ENCODE data around the gene GCNT1. TPM values are rescaled to one million over a fixed set of nuclear protein-coding genes. Genes with fewer than 3 reads are reported as not detected.
"Not testable (repeated sequence)": the region's sequence is repeated elsewhere in the genome, so short reads cannot be mapped to it uniquely, and the experiment has no call there.

Gene GCNT1
- total RNA-seq, 1 donor: 1.9 TPM

GRCh38 chr9:76433836-76434235 is 25.1 kb upstream of the GCNT1 start:
- Histone ChIP-seq H3K27me3 (ENCODE audit: insufficient read depth, low read length) (no peaks in the 10 kb centered on the region), H3K9me3 (ENCODE audit: low read depth, low read length) (no peaks in the 10 kb centered on the region), H3K4me3 (ENCODE audit: low read length) (no peak overlapping the region), H3K4me1 (ENCODE audit: insufficient read depth, low read length) (no peaks in the 10 kb centered on the region)

GRCh38 chr9:76434897-76435296 is 24.1 kb upstream of the GCNT1 start:
- H3K9me3 ChIP-seq (ENCODE audit: low read depth, low read length); H3K27me3 ChIP-seq (ENCODE audit: insufficient read depth, low read length); H3K4me1 ChIP-seq (ENCODE audit: insufficient read depth, low read length); H3K4me3 ChIP-seq (ENCODE audit: low read length): not testable (repeated sequence)

GRCh38 chr9:76437017-76437699 is 21.8 kb upstream of the GCNT1 start:
- not testable (repeated sequence) for H3K27me3 ChIP-seq (ENCODE audit: insufficient read depth, low read length); H3K9me3 ChIP-seq (ENCODE audit: low read depth, low read length); H3K4me3 ChIP-seq (ENCODE audit: low read length); H3K4me1 ChIP-seq (ENCODE audit: insufficient read depth, low read length)

- H3K9me3 ChIP-seq (ENCODE audit: low read depth, low read length): no peaks in the 10 kb centered on the region
- no peaks in the 10 kb centered on the region for H3K4me1 ChIP-seq (ENCODE audit: insufficient read depth, low read length)
- no peaks in the 10 kb centered on the region for H3K27me3 ChIP-seq (ENCODE audit: insufficient read depth, low read length)
Observed at GRCh38 chr9:76438841-76439588, 20.0 kb upstream of the GCNT1 start.

GRCh38 chr9:76441551-76442322 is 17.2 kb upstream of the GCNT1 start:
- H3K9me3 ChIP-seq (ENCODE audit: low read depth, low read length): no peaks in the 10 kb centered on the region
- no peaks in the 10 kb centered on the region for H3K27me3 ChIP-seq (ENCODE audit: insufficient read depth, low read length)
- H3K4me1 ChIP-seq (ENCODE audit: insufficient read depth, low read length): no peaks in the 10 kb centered on the region
- no peak overlapping the region for H3K4me3 ChIP-seq (ENCODE audit: low read length)

More at GRCh38 chr9:76438841-76439588, 20.0 kb upstream of the GCNT1 start:
- no peak overlapping the region for H3K4me3 ChIP-seq (ENCODE audit: low read length)

- Histone ChIP-seq H3K27me3 (ENCODE audit: insufficient read depth, low read length) (no peaks in the 10 kb centered on the region), H3K4me1 (ENCODE audit: insufficient read depth, low read length) (peaks cover 4% of the 10 kb centered on the region), H3K4me3 (ENCODE audit: low read length) (no peak overlapping the region), H3K9me3 (ENCODE audit: low read depth, low read length) (no peaks in the 10 kb centered on the region)
Observed at GRCh38 chr9:76443887-76444286, 15.1 kb upstream of the GCNT1 start.

GRCh38 chr9:76444322-76444929 is 14.6 kb upstream of the GCNT1 start:
- Histone ChIP-seq H3K4me1 (ENCODE audit: insufficient read depth, low read length) (peaks cover 4% of the 10 kb centered on the region), H3K4me3 (ENCODE audit: low read length) (no peak overlapping the region), H3K27me3 (ENCODE audit: insufficient read depth, low read length) (no peaks in the 10 kb centered on the region), H3K9me3 (ENCODE audit: low read depth, low read length) (no peaks in the 10 kb centered on the region)

GRCh38 chr9:76445976-76446375 is 13.0 kb upstream of the GCNT1 start:
- no peak overlapping the region for H3K4me3 ChIP-seq (ENCODE audit: low read length)
- no peaks in the 10 kb centered on the region for H3K27me3 ChIP-seq (ENCODE audit: insufficient read depth, low read length)
- H3K4me1 ChIP-seq (ENCODE audit: insufficient read depth, low read length): peaks cover 4% of the 10 kb centered on the region
- H3K9me3 ChIP-seq (ENCODE audit: low read depth, low read length): no peaks in the 10 kb centered on the region

GRCh38 chr9:76448501-76448900 is 10.5 kb upstream of the GCNT1 start:
- no peaks in the 10 kb centered on the region for H3K9me3 ChIP-seq (ENCODE audit: low read depth, low read length)
- no peak overlapping the region for H3K4me3 ChIP-seq (ENCODE audit: low read length)
- no peaks in the 10 kb centered on the region for H3K27me3 ChIP-seq (ENCODE audit: insufficient read depth, low read length)
- peaks cover 5% of the 10 kb centered on the region for H3K4me1 ChIP-seq (ENCODE audit: insufficient read depth, low read length)

GRCh38 chr9:76451234-76451633 is 7.7 kb upstream of the GCNT1 start:
- H3K27me3 ChIP-seq (ENCODE audit: insufficient read depth, low read length): no peaks in the 10 kb centered on the region
- no peaks in the 10 kb centered on the region for H3K9me3 ChIP-seq (ENCODE audit: low read depth, low read length)
- no peak overlapping the region for H3K4me3 ChIP-seq (ENCODE audit: low read length)
- peaks cover 18% of the 10 kb centered on the region for H3K4me1 ChIP-seq (ENCODE audit: insufficient read depth, low read length)

- Histone ChIP-seq H3K27me3 (ENCODE audit: insufficient read depth, low read length) (no peaks in the 10 kb centered on the region), H3K9me3 (ENCODE audit: low read depth, low read length) (no peaks in the 10 kb centered on the region), H3K4me1 (ENCODE audit: insufficient read depth, low read length) (peaks cover 21% of the 10 kb centered on the region), H3K4me3 (ENCODE audit: low read length) (no peak overlapping the region)
Observed at GRCh38 chr9:76452839-76453238, 6.1 kb upstream of the GCNT1 start.

GRCh38 chr9:76453785-76454184 is 5.2 kb upstream of the GCNT1 start:
- no peaks in the 10 kb centered on the region for H3K27me3 ChIP-seq (ENCODE audit: insufficient read depth, low read length)
- H3K4me3 ChIP-seq (ENCODE audit: low read length): no peak overlapping the region
- H3K4me1 ChIP-seq (ENCODE audit: insufficient read depth, low read length): peaks cover 23% of the 10 kb centered on the region
- H3K9me3 ChIP-seq (ENCODE audit: low read depth, low read length): no peaks in the 10 kb centered on the region

- Histone ChIP-seq H3K27me3 (ENCODE audit: insufficient read depth, low read length) (no peaks in the 10 kb centered on the region), H3K4me3 (ENCODE audit: low read length) (no peak overlapping the region), H3K4me1 (ENCODE audit: insufficient read depth, low read length) (peaks cover 24% of the 10 kb centered on the region), H3K9me3 (ENCODE audit: low read depth, low read length) (no peaks in the 10 kb centered on the region)
Observed at GRCh38 chr9:76454311-76454710, 4.7 kb upstream of the GCNT1 start.

- Histone ChIP-seq H3K4me1 (ENCODE audit: insufficient read depth, low read length) (peaks cover 40% of the 10 kb centered on the region), H3K27me3 (ENCODE audit: insufficient read depth, low read length) (no peaks in the 10 kb centered on the region), H3K9me3 (ENCODE audit: low read depth, low read length) (no peaks in the 10 kb centered on the region), H3K4me3 (ENCODE audit: low read length) (no peak overlapping the region)
Observed at GRCh38 chr9:76456202-76456926, 2.6 kb upstream of the GCNT1 start.

Data from mononuclear cell (primary cell).